GM13976 (cell line): ENCODE measurements around the gene BRPF1.
"Not testable (repeated sequence)": the region's sequence is repeated elsewhere in the genome, so short reads cannot be mapped to it uniquely, and the experiment has no call there.

Experiments used
- DNase-seq: peaks from one replicate; pipeline ENCODE4 v3.0.0; 2012; ENCODE audit warnings: low spot score
- CTCF ChIP-seq: IDR thresholded peaks from 2 replicates; pipeline ENCODE4 v1.5.1; 2012; ENCODE audit warnings: borderline replicate concordance, mild to moderate bottlenecking; ENCODE audit not compliant: insufficient read depth; ENCODE audit errors: extremely low read depth, missing control alignments, control extremely low read depth
- in situ Hi-C: fragments of 300-500 bp; cut with MboI; formaldehyde crosslinking; loops from one replicate; pipeline ENCODE4 v1.12.0; 2022; ENCODE audit warnings: low sequenced_read_pairs, mixed read lengths, inconsistent platforms; ENCODE audit not compliant: unreplicated experiment

The BRPF1 gene

GRCh38 chr3:9769012-9769411, 37.5 kb downstream of the BRPF1 start:
- DNase-seq, result no peak
- in situ Hi-C loops, result no loop called here
- TF ChIP-seq CTCF, result no peak

DNA sequence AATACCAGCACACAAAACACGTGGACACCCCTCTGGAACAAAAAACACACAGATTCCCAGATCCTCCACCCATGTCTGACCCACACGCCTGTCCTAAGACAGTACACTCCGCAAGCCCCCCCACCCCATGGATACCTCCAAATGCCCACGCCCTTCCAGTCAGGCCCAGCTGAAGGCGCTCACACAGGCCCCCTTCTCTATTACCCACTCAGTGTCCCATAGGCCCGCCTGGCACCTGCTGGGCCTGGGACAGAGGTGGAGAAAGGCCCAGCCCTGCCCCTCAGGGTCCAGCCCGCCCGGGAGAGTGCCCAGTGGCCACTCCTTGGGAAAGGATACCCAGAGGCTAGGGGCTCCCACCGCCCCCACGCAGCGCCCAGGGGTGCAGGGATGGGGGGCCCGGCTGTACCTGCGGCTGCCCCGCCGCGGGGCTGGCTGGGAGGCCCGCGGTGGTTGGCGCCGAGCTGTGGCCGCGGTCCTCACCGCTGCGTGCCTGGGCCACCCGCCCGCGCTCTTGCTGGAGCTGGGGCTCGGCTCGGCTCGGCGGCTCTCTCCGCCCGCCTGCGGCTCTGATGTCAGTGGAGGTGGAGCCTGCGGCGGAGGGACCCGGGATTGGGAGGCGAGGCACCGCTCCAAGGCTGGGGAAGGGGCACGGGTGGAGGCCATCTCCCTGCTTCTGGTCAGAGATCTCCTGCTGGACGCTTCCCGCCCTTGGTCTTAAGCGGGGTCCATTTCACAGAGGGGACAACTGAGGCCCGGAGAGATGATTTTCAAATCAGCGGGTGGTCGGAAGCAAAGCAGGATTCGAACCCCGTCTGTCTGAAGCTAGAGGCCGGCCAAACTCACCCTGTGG, 38.1 kb downstream of the BRPF1 start, which contains the start of gene CAMK1:
Gene CAMK1, minus strand, starts transcription at position 522 of the 850 bp plus-strand sequence. CDS start 2,198 bp downstream, outside the sequence.
- TF ChIP-seq CTCF, result no peak
- peak; percentile 86 for DNase-seq
- in situ Hi-C loops, result no loop called here

- TF ChIP-seq CTCF, result no peak
- DNase-seq, result no peak
- in situ Hi-C loops, result no loop called here
Observed at GRCh38 chr3:9770276-9770812, 38.8 kb downstream of the BRPF1 start.

DNA sequence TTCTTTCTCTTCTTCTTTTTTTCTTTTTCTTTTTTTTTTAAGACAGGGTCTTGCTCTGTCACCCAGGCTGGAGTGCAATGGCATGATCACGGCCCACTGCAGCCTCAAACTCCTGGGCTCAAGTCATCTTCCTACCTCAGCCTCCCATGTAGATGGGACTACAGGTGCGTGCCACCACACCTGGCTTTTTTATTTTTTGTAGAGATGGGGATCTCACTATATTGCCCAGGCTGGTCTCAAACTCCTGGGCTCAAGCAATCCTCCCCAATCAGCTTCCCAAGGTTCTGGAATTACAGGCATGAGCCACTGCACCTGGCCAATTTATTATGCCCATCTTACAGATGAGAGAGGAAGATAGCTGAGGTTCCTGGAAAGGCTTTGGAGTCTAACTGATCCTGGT, 39.5 kb downstream of the BRPF1 start:
- in situ Hi-C loops, DNase-seq: not testable (repeated sequence)

- DNase-seq, result no peak
- TF ChIP-seq CTCF, result no peak
- in situ Hi-C loops, result no loop called here
Observed at GRCh38 chr3:9776896-9777693, 45.6 kb downstream of the BRPF1 start.

GRCh38 chr3:9777694-9778021, 46.1 kb downstream of the BRPF1 start:
- TF ChIP-seq CTCF, result no peak
- in situ Hi-C loops, result no loop called here
- DNase-seq, result no peak
